Measurements from ENCODE around the gene ACTR8.

GRCh38 chr3:53865732-53866499 is 16.0 kb downstream of the ACTR8 start:
- TF ChIP-seq CTCF (conservative IDR thresholded peaks at IDR 0.05; ENCODE audit: low read length), result no peak
- TF ChIP-seq EZH2phosphoT487 (IDR thresholded peaks at IDR 0.05; ENCODE audit: borderline replicate concordance, low read depth, low read length), result no peak
